Activated CD8-positive, alpha-beta memory T cell treated with anti-CD3 and anti-CD28 coated beads, Interleukin-2, amount 50 U/mL, for 4 hours (primary cell): ENCODE results near the gene MVK.

Experiments
- DNase-seq: peaks from one replicate; pipeline ENCODE4 v3.0.0-alpha.2; 2020

MVK gene

GRCh38 chr12:109567967-109568366 lies 5.6 kb upstream of the MVK start:
- no peak for DNase-seq

GRCh38 chr12:109568486-109568885 lies 5.1 kb upstream of the MVK start:
- DNase-seq: no peak

GRCh38 chr12:109571773-109572505 lies 1.7 kb upstream of the MVK start:
- no peak for DNase-seq

GRCh38 chr12:109572506-109572845 lies 1.1 kb upstream of the MVK start:
- DNase-seq: no peak

DNA sequence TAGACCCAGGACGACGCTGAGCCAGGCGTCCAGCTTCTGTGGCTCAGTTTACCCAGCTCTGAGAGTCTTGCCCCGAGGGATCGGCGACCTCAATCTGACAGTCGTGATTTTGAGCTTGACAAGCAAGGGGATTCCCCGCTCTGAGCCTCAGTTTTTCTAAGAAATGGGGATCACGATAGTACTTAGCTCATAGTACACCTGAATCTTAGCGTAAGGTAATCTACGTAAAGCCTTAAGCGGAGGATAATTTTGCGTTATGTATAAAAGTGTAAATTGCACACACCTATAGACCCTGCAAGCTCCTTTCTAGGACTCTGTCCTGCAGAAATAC lies 285 bp downstream of the MVK start:
- DNase-seq: no peak

DNA sequence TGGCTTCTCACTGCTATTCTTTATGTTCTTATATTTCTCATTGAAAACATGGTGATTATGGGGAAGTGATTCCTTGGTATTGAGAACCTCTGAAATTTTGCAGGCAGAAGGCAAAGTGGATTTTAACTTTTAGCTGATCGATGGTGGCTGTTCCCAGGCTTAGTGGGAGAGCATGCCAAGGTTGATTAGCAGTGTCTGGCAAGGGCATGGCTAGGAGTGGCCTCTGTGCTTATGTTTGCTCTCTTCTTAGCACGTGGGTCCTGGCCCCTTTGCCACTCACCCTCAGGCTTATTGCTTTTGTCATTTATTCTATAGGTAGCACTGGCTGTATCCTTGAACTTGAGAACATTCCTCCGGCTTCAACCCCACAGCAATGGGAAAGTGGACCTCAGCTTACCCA lies 2.1 kb downstream of the MVK start:
- DNase-seq: no peak

- no peak for DNase-seq
Measured at GRCh38 chr12:109577311-109577710, 3.7 kb downstream of the MVK start.

- DNase-seq: no peak
Measured at GRCh38 chr12:109578330-109578927, 4.8 kb downstream of the MVK start.

DNA sequence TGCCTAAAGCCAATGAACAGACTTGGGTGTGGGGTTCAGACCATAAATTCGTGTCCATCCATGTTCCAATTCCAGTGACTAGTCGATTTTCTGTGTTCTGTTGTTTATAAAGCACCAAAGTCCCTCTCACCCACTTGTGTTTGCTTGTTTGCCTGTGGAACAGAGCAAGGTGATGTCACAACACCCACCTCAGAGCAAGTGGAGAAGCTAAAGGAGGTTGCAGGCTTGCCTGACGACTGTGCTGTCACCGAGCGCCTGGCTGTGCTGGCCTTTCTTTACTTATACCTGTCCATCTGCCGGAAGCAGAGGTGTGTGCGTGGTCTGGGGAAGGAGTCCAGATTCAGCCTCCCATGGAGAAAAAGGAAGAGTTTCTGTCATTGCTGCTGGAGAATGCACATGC lies 6.0 kb downstream of the MVK start:
- DNase-seq: no peak

DNA sequence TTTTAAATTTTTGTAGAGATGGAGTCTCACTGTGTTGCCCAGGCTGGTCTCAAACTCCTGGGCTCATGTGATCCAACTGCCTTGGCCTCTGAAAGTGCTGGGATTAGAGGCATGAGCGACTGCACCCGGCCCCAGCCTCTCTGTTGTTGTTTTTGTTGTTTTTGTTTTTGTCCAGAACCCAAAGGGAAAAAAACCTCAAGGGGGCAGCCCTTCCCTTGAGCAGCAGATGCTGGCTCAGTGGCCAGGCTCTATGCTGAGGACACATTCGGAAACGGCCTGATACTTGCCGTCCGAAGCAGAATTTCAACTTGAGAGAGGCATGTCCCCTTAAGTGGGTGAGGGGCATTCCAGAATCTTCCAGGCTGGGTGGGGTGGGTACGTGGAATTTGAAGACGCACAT lies 6.7 kb downstream of the MVK start:
- DNase-seq: no peak

DNA sequence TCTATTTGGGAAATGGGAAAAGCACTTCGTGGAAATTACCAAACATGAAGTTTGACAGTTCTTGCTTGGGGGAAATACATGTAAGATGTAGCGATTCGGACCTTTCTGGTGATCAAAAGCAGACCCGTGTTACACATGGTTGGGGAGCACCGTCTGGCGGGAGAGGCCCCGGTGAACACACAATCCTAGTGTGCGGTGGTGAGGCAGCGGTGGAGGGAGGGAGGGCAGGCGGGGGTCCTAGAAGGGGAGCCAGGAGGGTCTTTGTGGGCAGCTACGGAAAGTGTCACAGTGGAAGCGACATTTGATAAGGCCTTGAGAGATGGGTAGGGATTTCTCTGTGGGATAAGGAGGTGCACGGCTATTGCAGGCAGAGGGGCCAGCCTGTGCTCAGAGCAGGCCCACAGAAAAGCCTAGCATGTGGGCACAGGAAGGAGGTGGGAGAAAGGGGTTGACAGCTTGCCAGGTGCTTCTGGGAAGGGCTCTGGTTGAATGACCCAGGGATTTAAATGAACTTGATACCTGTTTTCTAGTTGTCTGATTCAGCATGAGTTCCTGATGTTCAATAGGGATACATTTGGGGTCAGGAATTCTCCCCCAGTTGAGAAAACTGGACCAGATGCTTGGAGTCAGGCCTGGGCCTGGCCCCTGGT lies 7.2 kb downstream of the MVK start:
- no peak for DNase-seq

DNA sequence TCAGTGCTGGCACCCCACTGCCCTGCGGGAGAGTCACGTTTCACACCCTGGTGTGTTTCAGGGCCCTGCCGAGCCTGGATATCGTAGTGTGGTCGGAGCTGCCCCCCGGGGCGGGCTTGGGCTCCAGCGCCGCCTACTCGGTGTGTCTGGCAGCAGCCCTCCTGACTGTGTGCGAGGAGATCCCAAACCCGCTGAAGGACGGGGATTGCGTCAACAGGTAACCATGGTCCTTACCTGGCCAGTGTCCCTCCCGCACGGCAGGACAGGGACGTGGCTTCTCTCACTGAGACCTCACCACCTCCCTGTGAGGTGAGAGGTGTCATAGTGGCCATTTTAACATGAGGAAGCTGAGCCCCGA lies 7.7 kb downstream of the MVK start:
- DNase-seq: no peak

DNA sequence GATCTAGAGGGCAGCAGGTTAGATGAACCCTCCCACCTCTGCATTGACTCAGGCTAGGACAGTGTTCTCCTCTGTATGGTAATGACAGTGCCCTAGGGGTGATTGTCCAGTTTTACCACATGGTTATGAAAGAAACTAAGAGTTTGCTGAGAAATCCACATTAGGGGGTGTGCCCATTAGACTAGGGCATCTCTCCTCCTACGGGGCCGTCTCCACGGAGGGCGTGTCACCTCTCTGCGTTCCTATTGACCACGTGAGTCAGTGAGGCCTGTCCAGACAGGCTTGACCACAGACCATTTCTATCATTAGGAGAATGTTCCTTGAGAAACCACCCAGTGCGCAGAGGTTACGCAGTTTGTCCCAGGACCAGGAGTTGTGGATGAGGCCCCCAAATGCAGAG lies 8.3 kb downstream of the MVK start:
- DNase-seq: no peak

- no peak for DNase-seq
Measured at GRCh38 chr12:109582636-109583035, 9.0 kb downstream of the MVK start.

DNA sequence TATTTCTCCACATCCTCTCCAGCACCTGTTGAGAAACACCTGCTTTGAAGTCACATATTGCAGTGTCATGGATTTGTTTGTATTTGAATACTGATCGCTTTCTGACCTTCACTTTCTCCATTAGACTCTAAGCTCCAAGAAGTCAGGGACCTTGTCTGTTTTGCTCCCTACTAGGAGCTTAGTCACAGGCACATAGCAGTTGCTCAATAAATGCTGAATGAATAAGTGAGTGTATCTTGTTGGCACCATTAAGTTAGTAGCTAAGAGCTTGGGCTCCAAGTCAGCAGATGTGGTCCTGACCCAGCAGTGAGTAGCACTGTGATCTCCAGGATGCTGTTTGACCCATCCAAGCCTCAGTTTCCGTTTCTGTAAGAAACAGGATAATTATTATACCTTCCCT lies 10.1 kb downstream of the MVK start:
- DNase-seq: no peak

GRCh38 chr12:109586385-109587296 lies 13.0 kb downstream of the MVK start:
- DNase-seq: no peak

DNA sequence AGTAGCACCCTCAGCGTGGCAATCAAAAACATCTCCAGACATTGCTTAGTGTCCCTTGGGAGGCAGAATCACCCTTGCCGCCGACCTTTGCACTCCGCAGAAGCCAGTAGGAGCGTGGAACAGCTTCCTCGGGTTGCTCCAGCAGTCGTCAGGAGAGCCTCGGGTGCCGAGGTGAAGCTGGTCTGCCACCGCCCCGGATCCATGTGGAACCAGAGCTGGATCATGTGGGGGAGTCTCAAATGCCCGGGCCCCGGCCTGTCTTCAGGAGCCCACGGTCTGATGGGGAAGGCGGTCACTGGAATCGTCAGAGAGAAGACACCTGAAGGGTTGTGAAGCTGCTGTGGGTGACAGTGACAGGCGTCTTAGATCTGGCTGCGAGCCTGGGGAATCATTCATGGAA lies 14.3 kb downstream of the MVK start:
- no peak for DNase-seq

- DNase-seq: no peak
Measured at GRCh38 chr12:109588461-109589239, 15.1 kb downstream of the MVK start.

DNA sequence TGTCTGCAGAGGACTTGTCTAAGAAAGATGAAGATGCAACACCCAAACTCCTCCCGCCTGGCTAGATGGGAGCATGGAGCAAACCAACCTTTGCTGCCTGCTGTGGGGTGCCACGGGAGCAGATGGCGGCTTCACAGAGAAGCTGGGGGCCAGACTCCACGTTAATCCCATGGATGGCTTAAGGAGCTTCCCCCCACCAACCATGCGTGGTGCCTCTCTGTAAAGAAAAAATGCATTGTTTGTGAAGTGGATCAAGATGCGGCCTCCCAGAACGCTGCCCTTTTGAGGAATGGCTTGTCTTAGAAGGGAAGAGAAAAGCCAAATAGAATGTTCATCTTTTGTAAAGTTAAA lies 15.6 kb downstream of the MVK start:
- no peak for DNase-seq

DNA sequence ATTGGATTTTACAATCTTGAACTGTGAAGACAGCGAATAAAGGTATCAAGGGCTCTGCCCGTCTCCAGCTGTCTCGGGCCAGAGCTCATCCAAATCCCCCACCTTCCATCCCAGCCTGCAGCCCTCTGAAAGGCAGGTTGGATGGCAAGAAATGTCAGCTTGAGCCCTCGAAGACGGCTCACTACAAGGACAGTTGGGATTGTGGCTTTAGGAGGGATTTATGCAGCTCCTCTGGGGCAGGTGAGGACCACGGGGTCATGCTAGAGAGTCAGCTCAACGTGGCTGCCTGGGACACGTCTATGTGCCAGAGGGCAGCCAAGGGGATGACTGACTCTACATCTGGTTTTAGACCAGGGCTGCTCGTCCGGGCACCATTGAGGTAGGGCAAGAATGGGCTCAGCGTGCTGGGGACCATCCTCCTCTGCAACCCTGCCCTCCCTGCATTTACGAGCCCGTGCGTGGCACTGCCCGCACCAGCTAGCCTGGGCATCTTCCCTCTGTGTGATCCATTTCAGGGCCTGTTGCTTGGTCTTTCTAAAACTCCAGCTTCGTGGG lies 16.2 kb downstream of the MVK start:
- DNase-seq: no peak

DNA sequence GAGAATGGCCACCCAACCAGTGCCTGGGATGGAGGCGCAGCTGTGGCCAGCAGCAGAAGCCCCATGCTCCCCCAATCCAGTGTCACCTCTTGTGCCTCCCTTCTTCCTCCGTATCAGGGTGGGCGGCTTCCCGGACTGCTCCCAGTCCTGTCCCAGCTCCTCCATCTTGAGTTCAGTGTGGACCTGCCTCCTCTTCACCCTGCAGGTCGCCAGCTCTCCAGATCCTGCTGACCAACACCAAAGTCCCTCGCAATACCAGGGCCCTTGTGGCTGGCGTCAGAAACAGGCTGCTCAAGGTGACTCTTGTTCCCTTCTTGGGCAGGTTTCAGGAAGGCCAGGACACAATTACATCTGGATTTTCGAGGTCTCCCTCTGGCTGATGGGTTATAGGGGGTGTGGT lies 17.0 kb downstream of the MVK start:
- DNase-seq: no peak

- no peak for DNase-seq
Measured at GRCh38 chr12:109591041-109591440, 17.4 kb downstream of the MVK start.
